AG10803 (cell line): ENCODE measurements around the gene POLR3A.

Experiments used
- DNase-seq: peaks from one replicate; pipeline ENCODE4 v3.0.0; 2010; ENCODE audit warnings: low read depth
- H3K4me3 ChIP-seq: 2 replicates; pipeline ENCODE4 v1.5.1; 2011; ENCODE audit warnings: mild to moderate bottlenecking, low read length, control low read depth
- CTCF ChIP-seq: conservative IDR thresholded peaks from 2 replicates; pipeline ENCODE4 v1.5.1; 2011; ENCODE audit warnings: mild to moderate bottlenecking, low read length, control low read depth, inconsistent platforms

Gene POLR3A

GRCh38 chr10:77989081-77989724, 40.1 kb downstream of the POLR3A start:
- no peak overlapping the region for H3K4me3 ChIP-seq
- peak; percentile 38 for DNase-seq
- TF ChIP-seq CTCF = no peak

GRCh38 chr10:77987671-77988255, 41.6 kb downstream of the POLR3A start:
- no peak for TF ChIP-seq CTCF

GRCh38 chr10:77984986-77985385, 44.3 kb downstream of the POLR3A start:
- no peak overlapping the region for H3K4me3 ChIP-seq
- no peak for TF ChIP-seq CTCF
- no peak for DNase-seq

More at GRCh38 chr10:77987671-77988255, 41.6 kb downstream of the POLR3A start:
- H3K4me3 ChIP-seq = no peak overlapping the region
- no peak for DNase-seq

- peak; percentile 5; the same call in 1 of the 2 replicates for TF ChIP-seq CTCF
- H3K4me3 ChIP-seq = no peak overlapping the region
- peak; percentile 61 for DNase-seq
Observed at GRCh38 chr10:77983384-77984341, 45.7 kb downstream of the POLR3A start.

- no peak overlapping the region for H3K4me3 ChIP-seq
- TF ChIP-seq CTCF = no peak
- no peak for DNase-seq
Observed at GRCh38 chr10:77981281-77981680, 48.0 kb downstream of the POLR3A start.

GRCh38 chr10:77979221-77979620, 50.1 kb downstream of the POLR3A start:
- no peak overlapping the region for H3K4me3 ChIP-seq
- TF ChIP-seq CTCF = no peak
- DNase-seq = no peak
